HG03378 (cell line): ENCODE data around the gene RAB31.

Experiments
- ATAC-seq: cut with Tn5 transposase; IDR thresholded peaks from one replicate; pipeline ENCODE4 v1.9.1; 2021; ENCODE audit warnings: mild to moderate bottlenecking, moderate library complexity; ENCODE audit not compliant: unreplicated experiment

Gene RAB31

DNA sequence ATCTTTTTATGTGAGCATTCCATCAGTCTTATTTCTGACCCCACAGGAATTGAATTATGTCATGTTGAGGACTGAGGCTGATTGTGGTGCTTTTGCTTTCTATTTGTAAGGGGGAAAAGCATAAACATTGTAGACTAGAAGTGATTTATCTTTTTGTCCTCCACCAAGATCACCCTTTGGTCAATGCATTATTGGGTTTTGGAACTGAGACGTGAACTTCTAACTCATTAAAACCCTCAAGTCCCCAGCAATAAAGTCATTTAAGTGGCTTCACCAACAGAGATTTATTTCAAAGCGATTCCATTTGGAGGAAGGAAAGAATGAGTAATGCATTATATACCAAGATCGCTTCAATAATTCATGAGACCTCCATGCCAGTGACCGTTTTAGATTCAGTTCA lies 102.2 kb downstream of the RAB31 start:
- ATAC-seq = no peak

DNA sequence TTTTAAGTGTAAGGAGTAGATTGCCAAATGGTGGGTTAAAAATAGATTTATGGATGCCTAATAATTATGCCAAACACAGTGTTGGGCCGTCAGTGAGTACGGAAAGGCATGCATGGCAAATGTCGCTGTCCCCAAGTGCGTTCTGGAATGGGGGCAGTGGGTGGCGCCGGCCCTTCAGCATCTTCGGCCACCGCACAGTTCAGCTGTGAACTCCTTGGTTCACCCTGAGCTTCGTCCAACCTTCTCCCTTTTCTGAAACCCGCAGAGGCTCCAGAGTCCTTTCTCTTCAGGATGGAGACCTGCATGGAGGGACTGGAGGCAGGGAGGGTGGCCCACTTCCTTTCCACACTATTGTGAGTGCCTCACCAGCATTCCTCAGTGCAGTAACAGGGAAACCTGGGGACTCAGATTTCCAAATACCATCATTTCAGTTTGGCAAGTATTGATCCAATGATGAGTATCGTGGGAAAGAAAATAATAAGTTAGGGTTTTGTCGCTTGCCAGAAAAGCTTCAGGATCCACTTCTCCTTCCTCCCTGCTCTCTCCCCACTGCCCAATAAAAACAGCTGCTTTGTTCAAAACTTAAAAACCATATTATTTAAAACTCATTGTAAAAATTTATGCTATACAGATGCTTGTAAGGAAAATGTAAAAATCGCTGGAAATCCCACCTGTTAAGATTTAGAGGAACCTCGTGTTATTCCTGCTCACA lies 103.0 kb downstream of the RAB31 start:
- no peak for ATAC-seq

DNA sequence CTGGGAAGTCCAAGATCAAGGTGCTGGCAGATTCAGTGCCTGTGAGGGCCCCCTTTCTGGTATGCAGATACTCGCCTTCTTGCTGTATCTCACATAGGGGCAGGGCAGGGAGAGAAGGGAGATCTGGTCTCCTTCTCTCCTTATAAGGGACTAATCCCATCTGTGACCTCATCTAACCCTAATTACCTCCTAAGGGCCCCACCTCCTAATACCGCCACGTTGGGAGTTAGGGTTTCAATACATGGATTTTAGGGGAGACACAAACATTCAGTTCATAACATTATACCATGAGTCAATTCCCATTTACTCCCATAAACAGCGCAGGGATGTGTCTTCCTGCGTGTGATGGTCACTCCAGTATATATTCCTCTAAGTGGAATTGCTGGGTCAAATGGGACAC lies 103.9 kb downstream of the RAB31 start:
- no peak for ATAC-seq

GRCh38 chr18:9814431-9814830 lies 106.3 kb downstream of the RAB31 start:
- no peak for ATAC-seq

GRCh38 chr18:9817286-9817685 lies 109.2 kb downstream of the RAB31 start:
- ATAC-seq = no peak

GRCh38 chr18:9817725-9818422 lies 109.8 kb downstream of the RAB31 start:
- no peak for ATAC-seq

GRCh38 chr18:9818423-9818734 lies 110.3 kb downstream of the RAB31 start:
- ATAC-seq = no peak

GRCh38 chr18:9820127-9820526 lies 112.0 kb downstream of the RAB31 start:
- ATAC-seq = no peak

- ATAC-seq = no peak
Measured at GRCh38 chr18:9820719-9821118, 112.6 kb downstream of the RAB31 start.

- ATAC-seq = no peak
Measured at GRCh38 chr18:9822587-9823185, 114.6 kb downstream of the RAB31 start.

DNA sequence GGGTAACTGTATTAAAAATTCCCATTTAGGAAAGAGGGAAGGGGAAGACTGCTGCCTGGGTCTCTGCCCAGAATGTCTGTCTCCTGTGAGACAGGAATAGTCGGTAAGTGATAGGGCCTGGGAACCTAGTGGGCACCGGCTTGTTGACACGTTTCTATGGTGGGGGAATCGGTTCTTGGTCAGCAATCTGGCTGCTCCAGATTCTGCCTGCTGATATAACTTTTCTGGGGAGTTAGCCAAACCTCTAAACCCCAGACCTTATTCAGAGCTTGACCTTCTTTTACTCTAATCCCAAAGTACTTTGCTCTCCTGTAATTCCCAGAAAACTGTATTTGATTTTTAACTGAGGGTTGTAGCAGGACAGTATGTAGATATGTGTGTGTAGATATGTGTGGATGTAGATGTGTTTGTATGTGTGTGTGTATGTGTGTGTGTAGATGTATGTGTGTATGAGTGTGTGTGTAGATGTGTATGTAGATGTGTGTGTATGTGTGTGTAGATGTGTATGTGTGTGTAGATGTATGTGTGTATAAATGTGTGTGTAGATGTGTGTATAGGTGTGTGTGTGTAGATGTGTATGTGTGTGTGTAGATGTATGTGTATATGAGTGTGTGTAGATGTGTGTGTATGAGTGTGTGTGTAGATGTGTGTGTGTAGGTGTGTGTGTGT lies 115.8 kb downstream of the RAB31 start:
- no peak for ATAC-seq

DNA sequence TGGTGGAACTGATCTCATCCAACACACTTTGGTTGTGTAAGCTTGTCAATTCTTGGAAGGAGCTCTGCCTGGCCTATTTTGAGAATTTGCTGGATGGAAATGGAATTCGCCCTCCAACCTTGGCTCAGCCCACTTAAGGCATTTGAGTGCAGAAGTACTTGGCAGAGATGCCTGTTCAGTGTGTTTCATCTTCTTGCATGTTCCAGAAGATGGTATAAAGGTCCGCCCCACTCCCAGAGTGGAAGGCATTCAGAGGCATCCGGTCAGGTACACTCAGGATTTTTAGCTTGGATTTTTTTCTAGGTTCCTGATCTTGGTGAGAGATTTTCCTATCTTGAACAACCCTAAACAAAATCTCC lies 116.4 kb downstream of the RAB31 start:
- ATAC-seq = no peak

DNA sequence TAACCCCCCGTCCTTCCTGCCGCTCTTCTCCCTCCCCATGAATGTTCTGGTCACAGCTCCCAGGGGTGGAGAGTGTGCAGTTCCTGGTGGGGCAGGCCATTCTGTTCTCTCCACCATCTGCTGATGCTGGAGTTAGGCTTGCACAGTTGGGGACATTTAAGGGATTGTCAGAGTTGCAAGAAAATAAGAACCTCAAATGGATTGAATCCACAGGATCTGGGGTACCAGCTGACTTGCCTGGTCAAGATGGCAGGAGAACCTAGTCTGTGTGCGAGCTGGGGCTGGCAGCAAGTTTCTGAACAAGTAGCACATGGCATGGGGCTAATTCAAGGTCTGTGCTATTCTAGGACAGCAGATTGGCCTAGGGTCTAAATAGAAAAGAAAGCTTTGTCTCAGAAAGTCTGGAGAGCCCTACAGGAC lies 116.9 kb downstream of the RAB31 start:
- ATAC-seq = no peak

- ATAC-seq = no peak
Measured at GRCh38 chr18:9825571-9826073, 117.5 kb downstream of the RAB31 start.

GRCh38 chr18:9826685-9827084 lies 118.6 kb downstream of the RAB31 start:
- no peak for ATAC-seq

DNA sequence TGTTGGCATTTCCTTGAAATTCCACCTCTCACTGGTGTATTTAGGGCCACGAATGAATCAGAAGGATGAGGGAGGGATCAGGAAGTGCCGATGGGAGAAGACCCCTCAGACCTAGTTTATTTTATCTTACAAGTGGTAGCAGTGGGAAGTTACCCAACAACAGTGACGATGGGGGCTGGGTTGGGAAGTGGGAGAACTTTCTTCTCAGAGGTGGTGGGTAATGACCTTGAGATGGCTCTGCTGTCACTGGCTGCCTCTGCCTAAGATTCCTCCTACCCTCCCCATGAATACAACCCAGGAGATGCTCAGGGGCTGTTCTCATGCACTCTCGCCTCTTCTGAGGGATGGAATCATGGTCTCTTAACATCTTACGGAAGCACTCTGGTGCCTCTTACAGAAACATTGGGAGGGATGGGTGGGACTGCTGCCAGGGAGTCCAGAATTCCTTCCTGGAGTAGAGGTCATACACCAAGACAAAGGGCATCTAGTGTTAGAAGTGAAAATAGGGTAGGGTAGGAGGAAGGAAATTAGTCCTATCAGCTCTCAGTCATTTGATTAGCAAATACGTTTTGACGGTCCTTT lies 119.2 kb downstream of the RAB31 start:
- no peak for ATAC-seq

GRCh38 chr18:9827793-9828505 lies 119.8 kb downstream of the RAB31 start:
- no peak for ATAC-seq

GRCh38 chr18:9828506-9829396 lies 120.7 kb downstream of the RAB31 start:
- ATAC-seq = no peak

- ATAC-seq = no peak
Measured at GRCh38 chr18:9829397-9829712, 121.3 kb downstream of the RAB31 start.
